Pancreas (tissue), 10 donors: ENCODE data around the gene SPINK5. TPM values are rescaled to one million over a fixed set of nuclear protein-coding genes. Genes with fewer than 3 reads are reported as not detected.

Experiments used
- ATAC-seq, 4 donors: fragments of 200-7000 bp; cut with Tn5 transposase; one replicate each; pipeline versions ENCODE4 v1.8.0 to v1.9.1; 2020; ENCODE audit warnings: mild to moderate bottlenecking in 4 of 4, moderate library complexity in 4 of 4
- DNase-seq, 6 donors: peaks; one replicate each; pipeline ENCODE4 v3.0.0-alpha.2; 2020
- FAIRE-seq: peaks from 2 replicates; lab custom pipeline; 2012; peaks lifted over from hg19 to GRCh38; lab: Jason Lieb, UNC
- H3K27ac ChIP-seq, 4 donors: fragments of 200-600 bp; sonication (generic); 1 replicate in 3 of 4; 2 replicates in 1 of 4; pipeline versions ENCODE4 v1.5.0 to v1.8.0; 2020
- H3K27me3 ChIP-seq, 4 donors: fragments of 200-600 bp; one replicate each; pipeline ENCODE4 v1.8.0; 2021
- H3K36me3 ChIP-seq, 3 donors: fragments of 200-600 bp; sonication (generic) in 1 of 3; one replicate each; pipeline versions ENCODE4 v1.5.0 to v1.8.0; 2020 to 2021
- H3K4me1 ChIP-seq, 3 donors: fragments of 200-600 bp; one replicate each; pipeline ENCODE4 v1.8.0; 2021
- H3K4me3 ChIP-seq, 4 donors: fragments of 200-600 bp; sonication (generic) in 2 of 4; one replicate each; pipeline versions ENCODE4 v1.5.0 to v1.8.0; 2020 to 2021
- H3K9me3 ChIP-seq, 4 donors: fragments of 200-600 bp; one replicate each; pipeline ENCODE4 v1.8.0; 2021
- CTCF ChIP-seq, 4 donors: fragments of 200-600 bp; sonication (generic) in 3 of 4; IDR thresholded peaks; one replicate each; pipeline versions ENCODE4 v1.5.0 to v1.8.0; 2021; ENCODE audit warnings: antibody characterized with exemption in 4 of 4
- WGBS, 2 donors: extraction: QIAGEN DNeasy Blood & Tissue Kit; methylation state at CpG; one replicate each; pipeline ENCODE4 v1.1.7; 2013; 5-methylcytosine and 5-hydroxymethylcytosine counted together
- intact Hi-C, 3 donors: fragments of 100-400 bp; cut with DNase I; formaldehyde crosslinking; loops; one replicate each; pipeline versions ENCODE4 v1.11.1 to v1.14.2; 2022
- polyA plus RNA-seq, 2 donors: library from polyadenylated mRNA; stranded (reverse); fragments of 200-250 nt; gene quantifications; one replicate each; pipeline ENCODE4 v1.2.3, GENCODE V29; 2013
- total RNA-seq, 6 donors: library from RNA; stranded (reverse); fragmentation: NEBNext Ultra II Directional in 4 of 6; extraction: Animal tissue kit (Norgen Biotek cat#: 25700) in 4 of 6; gene quantifications; one replicate each; pipeline versions ENCODE4 v1.2.1 to v1.2.4, GENCODE V29; 2021 to 2023
- donor health status: healthy with polysubstance abuse.
- donor health status: DM: no; HTN: no; CAD: no; lungs with moderate emphysema.
- donor health status: DM: no; HTN: no; CAD: no.
- donor health status: control.
- donor health status: control.
- donor health status: Bipolar disorder and iron deficiency.
- donor health status: DM: yes; HTN: yes; CAD: no.
- donor health status: DM: no; HTN: no; CAD: no.
- donor health status: DM: no; HTN: no; CAD: no.
- donor health status: DM: yes; HTN: yes; CAD: no.

The SPINK5 gene
- total and polyA plus RNA-seq, 8 donors = 0.17 to 0.31 (median 0.23) TPM; not detected in 2

- Histone ChIP-seq H3K27ac (no peak overlapping the region), H3K36me3 (no peaks in the 10 kb centered on the region), H3K4me1 (no peaks in the 10 kb centered on the region), H3K4me3 (no peak overlapping the region), H3K27me3 (no peaks in the 10 kb centered on the region), H3K9me3 (peaks cover 0 to 3% (median 0%) of the 10 kb centered on the region in 4 donors)
- no peak for FAIRE-seq
- intact Hi-C loops = no loop called here
- no peak for DNase-seq
- 2 to 10% methylated on average over 2 of the region's 2 CpGs for WGBS, 2 donors
- TF ChIP-seq CTCF (IDR thresholded peaks at IDR 0.05) = no peak
- no peak for ATAC-seq
Observed at GRCh38 chr5:148060309-148060708, 3.5 kb upstream of the SPINK5 start.

- FAIRE-seq (no peak), ATAC-seq (no peak)
- intact Hi-C loops = no loop called here
Observed at GRCh38 chr5:148060881-148061280, 2.9 kb upstream of the SPINK5 start.

GRCh38 chr5:148070621-148071020 is 6.8 kb downstream of the SPINK5 start:
- DNase-seq = no peak
- Histone ChIP-seq H3K36me3 (no peaks in the 10 kb centered on the region), H3K27me3 (no peaks in the 10 kb centered on the region), H3K9me3 (no peaks in the 10 kb centered on the region), H3K4me3 (no peak overlapping the region), H3K4me1 (no peaks in the 10 kb centered on the region), H3K27ac (no peak overlapping the region)
- no peak for ATAC-seq
- intact Hi-C loops = no loop called here
- 84 to 97% methylated on average over 1 of the region's 1 CpG for WGBS, 2 donors
- TF ChIP-seq CTCF (IDR thresholded peaks at IDR 0.05) = no peak
- no peak for FAIRE-seq

More at GRCh38 chr5:148060881-148061280, 2.9 kb upstream of the SPINK5 start:
- no peak for TF ChIP-seq CTCF (IDR thresholded peaks at IDR 0.05)
- no peak overlapping the region for H3K4me3 ChIP-seq
- no peaks in the 10 kb centered on the region for H3K4me1 ChIP-seq
- H3K9me3 ChIP-seq = no peaks in the 10 kb centered on the region
- H3K27me3 ChIP-seq = no peaks in the 10 kb centered on the region
- H3K36me3 ChIP-seq = no peaks in the 10 kb centered on the region
- no peak overlapping the region for H3K27ac ChIP-seq
- DNase-seq = no peak

DNA sequence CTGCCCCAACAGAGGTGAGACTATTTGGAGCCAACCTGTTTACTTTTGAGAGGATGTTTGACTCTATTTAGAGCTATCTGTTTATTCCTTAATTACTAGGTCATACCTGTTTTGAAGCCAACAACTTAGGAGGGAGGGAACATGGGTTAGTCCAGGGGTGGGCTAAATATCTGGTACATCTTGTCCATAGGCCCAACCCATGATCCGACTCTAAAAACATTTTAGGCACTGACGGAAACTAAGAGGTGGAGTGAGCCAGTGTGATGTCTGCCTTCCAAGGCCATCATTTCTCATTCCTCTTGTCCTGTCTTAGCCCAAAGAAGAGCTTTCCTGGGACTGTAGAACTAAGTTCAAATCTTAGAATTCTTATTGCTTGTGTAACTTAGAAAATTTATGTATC is 8.4 kb downstream of the SPINK5 start:
- Histone ChIP-seq H3K9me3 (no peaks in the 10 kb centered on the region), H3K27ac (no peak overlapping the region), H3K4me1 (no peaks in the 10 kb centered on the region), H3K4me3 (no peak overlapping the region), H3K36me3 (no peaks in the 10 kb centered on the region), H3K27me3 (no peaks in the 10 kb centered on the region)
- TF ChIP-seq CTCF (IDR thresholded peaks at IDR 0.05) = no peak
- 83 to 87% methylated on average over 2 of the region's 2 CpGs for WGBS, 2 donors
- DNase-seq (no peak), FAIRE-seq (no peak), ATAC-seq (no peak)
- intact Hi-C loops = no loop called here

DNA sequence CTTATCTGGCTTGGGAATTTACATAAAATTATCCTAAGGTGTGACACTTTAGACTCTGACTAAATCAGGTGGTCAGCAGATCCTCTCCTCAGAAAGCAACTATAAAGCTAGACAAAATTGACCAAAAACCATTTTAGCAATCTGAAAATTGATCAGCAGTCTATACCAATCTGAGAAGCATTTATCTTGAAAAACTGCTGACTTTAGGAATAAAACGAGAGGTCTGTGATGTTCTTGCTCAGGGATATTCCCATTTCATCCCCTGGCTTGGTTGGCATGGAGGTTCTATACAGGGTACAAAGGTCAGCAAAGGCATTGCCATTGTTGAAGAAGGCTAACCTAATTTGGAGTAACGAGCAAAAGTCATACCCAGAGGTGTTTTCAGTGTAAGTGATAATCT is 11.7 kb downstream of the SPINK5 start:
- ATAC-seq (no peak), DNase-seq (no peak), FAIRE-seq (no peak)
- no peaks in the 10 kb centered on the region for H3K4me1 ChIP-seq
- TF ChIP-seq CTCF (IDR thresholded peaks at IDR 0.05) = no peak
- no peaks in the 10 kb centered on the region for H3K9me3 ChIP-seq
- H3K4me3 ChIP-seq = no peak overlapping the region
- H3K27ac ChIP-seq = no peak overlapping the region
- H3K36me3 ChIP-seq = no peaks in the 10 kb centered on the region
- H3K27me3 ChIP-seq = no peaks in the 10 kb centered on the region
- 65 to 85% methylated on average over 2 of the region's 2 CpGs for WGBS, 2 donors
- intact Hi-C loops = no loop called here
